HG02763 (cell line): ENCODE results near the gene NPIPA2.
A peak's percentile ranks its signal among the peaks of the same experiment; 100 is the strongest.
"Not testable (repeated sequence)": the region's sequence is repeated elsewhere in the genome, so short reads cannot be mapped to it uniquely, and the experiment has no call there.

Source experiments
- ATAC-seq: cut with Tn5 transposase; IDR thresholded peaks from one replicate; pipeline ENCODE4 v1.9.1; 2021; ENCODE audit warnings: mild to moderate bottlenecking, moderate library complexity; ENCODE audit not compliant: unreplicated experiment

NPIPA2 gene

GRCh38 chr16:14742273-14743128 is at the start of gene NPIPA2:
TSS of gene NPIPA2 (plus strand) at chr16:14742533. CDS start at chr16:14748066, 5,533 bp downstream.
- ATAC-seq = peak; percentile 98

- ATAC-seq = not testable (repeated sequence)
Measured at GRCh38 chr16:14694129-14694528, 48.2 kb upstream of the NPIPA2 start, which contains the start of gene PLA2G10. TSS of gene PLA2G10 (minus strand) at chr16:14694308. CDS start at chr16:14694229, 79 bp downstream.

GRCh38 chr16:14701859-14702258 is 40.5 kb upstream of the NPIPA2 start:
- ATAC-seq = not testable (repeated sequence)

- not testable (repeated sequence) for ATAC-seq
Measured at GRCh38 chr16:14702672-14703071, 39.7 kb upstream of the NPIPA2 start.

- ATAC-seq = peak; percentile 97
Measured at GRCh38 chr16:14703156-14704011, 38.9 kb upstream of the NPIPA2 start, which contains the start of gene NPIPA3. TSS of gene NPIPA3 (plus strand) at chr16:14703411. CDS start at chr16:14708944, 5,533 bp downstream.

- ATAC-seq = not testable (repeated sequence)
Measured at GRCh38 chr16:14733233-14733632, 9.1 kb upstream of the NPIPA2 start.

- not testable (repeated sequence) for ATAC-seq
Measured at GRCh38 chr16:14740832-14741385, 1.4 kb upstream of the NPIPA2 start.

GRCh38 chr16:14741794-14742193 is 539 bp upstream of the NPIPA2 start:
- not testable (repeated sequence) for ATAC-seq

GRCh38 chr16:14773654-14774053 is 31.3 kb downstream of the NPIPA2 start:
- not testable (repeated sequence) for ATAC-seq

GRCh38 chr16:14775624-14776023 is 33.3 kb downstream of the NPIPA2 start:
- not testable (repeated sequence) for ATAC-seq

GRCh38 chr16:14776763-14777162 is 34.4 kb downstream of the NPIPA2 start:
- ATAC-seq = not testable (repeated sequence)

GRCh38 chr16:14779368-14779877 is 37.1 kb downstream of the NPIPA2 start:
- not testable (repeated sequence) for ATAC-seq

- not testable (repeated sequence) for ATAC-seq
Measured at GRCh38 chr16:14786180-14786579, 43.8 kb downstream of the NPIPA2 start.

- not testable (repeated sequence) for ATAC-seq
Measured at GRCh38 chr16:14789577-14789976, 47.2 kb downstream of the NPIPA2 start.

GRCh38 chr16:14790320-14790956 is 48.1 kb downstream of the NPIPA2 start:
- ATAC-seq = not testable (repeated sequence)

- ATAC-seq = not testable (repeated sequence)
Measured at GRCh38 chr16:14792914-14793313, 50.6 kb downstream of the NPIPA2 start.

- not testable (repeated sequence) for ATAC-seq
Measured at GRCh38 chr16:14797558-14797957, 55.2 kb downstream of the NPIPA2 start.

- not testable (repeated sequence) for ATAC-seq
Measured at GRCh38 chr16:14803577-14803976, 61.2 kb downstream of the NPIPA2 start.

GRCh38 chr16:14807184-14807678 is 64.9 kb downstream of the NPIPA2 start:
- not testable (repeated sequence) for ATAC-seq

- ATAC-seq = not testable (repeated sequence)
Measured at GRCh38 chr16:14813890-14814289, 71.6 kb downstream of the NPIPA2 start.
